Mucosa of rectum (tissue), 2 donors: ENCODE measurements around the gene THEM4.
"Not testable (repeated sequence)": the region's sequence is repeated elsewhere in the genome, so short reads cannot be mapped to it uniquely, and the experiment has no call there.

ENCODE experiments used
- H3K27ac ChIP-seq, 2 donors: one replicate each; pipeline ENCODE4 v1.7.0; 2013; ENCODE audit warnings: inconsistent platforms in 2 of 2, low read depth in 2 of 2, low read length in 2 of 2
- H3K27me3 ChIP-seq, 2 donors: one replicate each; pipeline ENCODE4 v1.7.0; 2013; ENCODE audit warnings: low read length in 2 of 2; ENCODE audit not compliant: control insufficient read depth in 2 of 2, insufficient read depth in 2 of 2
- H3K36me3 ChIP-seq, 2 donors: one replicate each; pipeline ENCODE4 v1.7.0; 2013; ENCODE audit warnings: low read length in 2 of 2; ENCODE audit not compliant: control insufficient read depth in 2 of 2, insufficient read depth in 2 of 2
- H3K4me1 ChIP-seq, 2 donors: one replicate each; pipeline ENCODE4 v1.7.0; 2013; ENCODE audit warnings: low read length in 2 of 2, mild to moderate bottlenecking in 1 of 2; ENCODE audit not compliant: control insufficient read depth in 2 of 2, insufficient read depth in 2 of 2
- H3K4me3 ChIP-seq, 2 donors: one replicate each; pipeline ENCODE4 v1.7.0; 2013; ENCODE audit warnings: low read length in 2 of 2
- H3K9ac ChIP-seq, 2 donors: one replicate each; pipeline ENCODE4 v1.7.0; 2013; ENCODE audit warnings: low read length in 2 of 2, low read depth in 1 of 2, mild to moderate bottlenecking in 1 of 2
- H3K9me3 ChIP-seq, 2 donors: one replicate each; pipeline ENCODE4 v1.7.0; 2013; ENCODE audit warnings: low read length in 2 of 2; ENCODE audit not compliant: control insufficient read depth in 2 of 2
- donor health status: healthy.
- donor health status: Normal muscosa, but diverticular disease.

The THEM4 gene

GRCh38 chr1:151915061-151915686, 5.9 kb upstream of the THEM4 start:
- H3K4me3 ChIP-seq, result no peak overlapping the region
- no peaks in the 10 kb centered on the region for H3K9me3 ChIP-seq
- no peak overlapping the region for H3K27ac ChIP-seq
- no peaks in the 10 kb centered on the region for H3K4me1 ChIP-seq
- H3K9ac ChIP-seq, result no peak overlapping the region
- no peaks in the 10 kb centered on the region for H3K36me3 ChIP-seq
- H3K27me3 ChIP-seq, result no peaks in the 10 kb centered on the region

- no peaks in the 10 kb centered on the region for H3K27me3 ChIP-seq
Observed at GRCh38 chr1:151914076-151914475, 4.8 kb upstream of the THEM4 start.

DNA sequence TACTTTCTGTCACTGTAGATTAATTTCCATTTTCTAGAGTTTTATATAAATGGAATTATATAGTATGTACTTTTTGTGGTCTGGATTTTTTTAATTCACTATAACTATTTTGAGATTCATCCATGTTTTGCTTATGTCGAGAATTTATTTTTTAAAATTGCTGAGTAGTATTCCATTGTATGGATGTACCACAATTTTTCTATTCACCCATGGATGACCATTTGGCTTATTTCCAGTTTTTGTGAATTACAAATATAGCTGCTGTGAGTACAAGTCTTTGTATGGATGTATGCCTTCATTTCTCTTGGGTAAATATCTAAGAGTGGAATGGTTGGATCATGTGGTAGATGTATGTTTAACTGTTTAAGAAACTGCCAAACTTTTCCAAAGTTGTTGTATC, 3.7 kb upstream of the THEM4 start:
- H3K9me3 ChIP-seq, result no peaks in the 10 kb centered on the region
- no peak overlapping the region for H3K27ac ChIP-seq
- no peak overlapping the region for H3K4me3 ChIP-seq
- no peaks in the 10 kb centered on the region for H3K27me3 ChIP-seq
- no peak overlapping the region for H3K9ac ChIP-seq
- H3K36me3 ChIP-seq, result no peaks in the 10 kb centered on the region
- H3K4me1 ChIP-seq, result peaks cover 3% of the 10 kb centered on the region in 2 donors

More at GRCh38 chr1:151914076-151914475, 4.8 kb upstream of the THEM4 start:
- Histone ChIP-seq H3K27ac (no peak overlapping the region), H3K4me1 (peaks cover under 1% of the 10 kb centered on the region in 2 donors), H3K4me3 (no peak overlapping the region), H3K9ac (no peak overlapping the region), H3K36me3 (no peaks in the 10 kb centered on the region), H3K9me3 (no peaks in the 10 kb centered on the region)

DNA sequence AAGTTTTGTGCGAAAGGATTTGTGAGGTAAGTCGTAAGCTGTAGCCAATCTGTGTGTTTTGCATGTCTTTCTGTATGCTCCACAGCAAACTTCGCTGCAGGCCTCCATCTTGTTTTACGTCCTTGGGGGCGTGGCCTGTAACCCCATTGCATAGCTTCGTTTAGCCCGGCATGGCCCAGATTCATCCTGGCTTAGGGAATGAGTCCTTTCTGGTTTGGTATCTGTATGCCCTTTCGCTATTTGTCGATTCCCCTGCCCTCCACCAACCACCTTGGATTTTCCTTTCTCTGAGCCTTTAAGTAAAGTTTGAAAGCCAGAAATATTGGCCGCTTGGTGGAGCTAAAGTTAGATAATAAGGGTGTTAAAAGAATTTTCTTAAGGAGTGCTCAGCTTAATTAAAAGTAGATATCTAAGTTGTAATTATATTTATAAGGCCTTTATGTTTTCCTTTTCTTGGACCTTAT, 1.1 kb downstream of the THEM4 start:
- Histone ChIP-seq H3K36me3 (no peaks in the 10 kb centered on the region), H3K4me1 (peaks cover 3% of the 10 kb centered on the region in 2 donors), H3K4me3 (peak overlapping the region in 1 of 2 donors; percentile 93), H3K9ac (no peak overlapping the region), H3K27me3 (no peaks in the 10 kb centered on the region), H3K27ac (no peak overlapping the region), H3K9me3 (peaks cover 2 to 4% of the 10 kb centered on the region in 2 donors)

DNA sequence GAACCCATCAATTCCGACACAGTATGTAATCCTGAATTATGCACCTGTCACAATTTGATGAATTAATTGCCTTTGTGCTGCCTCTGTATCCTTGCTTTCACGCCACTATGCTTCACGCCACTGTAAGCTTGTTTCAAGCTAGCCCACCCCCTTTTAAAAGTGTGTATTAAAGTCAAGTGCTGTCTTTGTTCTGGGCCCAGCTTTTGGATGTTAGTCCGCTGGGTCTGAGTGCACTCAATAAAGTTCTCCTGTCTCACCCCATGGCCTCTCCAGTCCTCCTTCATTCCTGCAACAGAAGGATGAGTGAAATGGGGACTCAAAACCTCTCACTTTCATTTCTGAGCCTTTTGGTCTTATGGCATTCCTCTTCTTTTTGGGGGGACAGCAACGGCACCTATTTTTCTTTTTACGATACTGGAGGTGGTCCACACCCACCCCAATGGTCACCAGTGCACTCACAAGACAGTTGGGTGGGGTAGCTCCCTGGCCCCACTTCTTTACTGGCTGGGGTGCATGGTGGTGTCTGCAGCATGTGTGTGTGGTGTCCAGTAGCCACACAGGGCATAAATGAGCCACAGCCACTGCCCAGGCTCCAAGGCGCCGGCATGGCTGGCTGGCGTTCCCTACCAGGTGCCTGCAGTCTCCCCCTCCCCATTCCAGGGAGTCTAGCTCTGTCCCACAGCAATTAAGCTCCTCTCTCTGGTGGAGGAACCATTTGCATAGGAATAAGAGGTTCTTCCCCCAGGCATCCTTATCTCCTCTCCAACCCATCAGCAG, 1.8 kb downstream of the THEM4 start:
- Histone ChIP-seq H3K27ac (no peak overlapping the region), H3K4me1 (peaks cover 3% of the 10 kb centered on the region in 2 donors), H3K9ac (no peak overlapping the region), H3K27me3 (no peaks in the 10 kb centered on the region), H3K4me3 (no peak overlapping the region), H3K36me3 (no peaks in the 10 kb centered on the region), H3K9me3 (peaks cover 2 to 4% of the 10 kb centered on the region in 2 donors)

DNA sequence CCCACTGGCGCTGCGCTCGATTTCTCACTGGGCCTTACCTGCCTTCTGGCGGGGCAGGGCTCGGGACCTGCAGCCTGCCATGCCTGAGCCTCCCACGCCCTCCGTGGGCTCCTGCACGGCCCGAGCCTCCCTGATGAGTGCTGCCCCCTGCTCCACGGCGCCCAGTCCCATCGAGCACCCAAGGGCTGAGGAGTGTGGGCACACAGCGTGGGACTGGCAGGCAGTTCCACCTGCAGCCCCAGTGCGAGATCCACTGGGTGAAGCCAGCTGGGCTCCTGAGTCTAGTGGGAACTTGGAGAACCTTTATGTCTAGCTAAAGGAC, 3.0 kb downstream of the THEM4 start:
- H3K36me3 ChIP-seq, H3K27me3 ChIP-seq, H3K4me1 ChIP-seq, H3K9me3 ChIP-seq, H3K27ac ChIP-seq, H3K9ac ChIP-seq, H3K4me3 ChIP-seq: not testable (repeated sequence)

DNA sequence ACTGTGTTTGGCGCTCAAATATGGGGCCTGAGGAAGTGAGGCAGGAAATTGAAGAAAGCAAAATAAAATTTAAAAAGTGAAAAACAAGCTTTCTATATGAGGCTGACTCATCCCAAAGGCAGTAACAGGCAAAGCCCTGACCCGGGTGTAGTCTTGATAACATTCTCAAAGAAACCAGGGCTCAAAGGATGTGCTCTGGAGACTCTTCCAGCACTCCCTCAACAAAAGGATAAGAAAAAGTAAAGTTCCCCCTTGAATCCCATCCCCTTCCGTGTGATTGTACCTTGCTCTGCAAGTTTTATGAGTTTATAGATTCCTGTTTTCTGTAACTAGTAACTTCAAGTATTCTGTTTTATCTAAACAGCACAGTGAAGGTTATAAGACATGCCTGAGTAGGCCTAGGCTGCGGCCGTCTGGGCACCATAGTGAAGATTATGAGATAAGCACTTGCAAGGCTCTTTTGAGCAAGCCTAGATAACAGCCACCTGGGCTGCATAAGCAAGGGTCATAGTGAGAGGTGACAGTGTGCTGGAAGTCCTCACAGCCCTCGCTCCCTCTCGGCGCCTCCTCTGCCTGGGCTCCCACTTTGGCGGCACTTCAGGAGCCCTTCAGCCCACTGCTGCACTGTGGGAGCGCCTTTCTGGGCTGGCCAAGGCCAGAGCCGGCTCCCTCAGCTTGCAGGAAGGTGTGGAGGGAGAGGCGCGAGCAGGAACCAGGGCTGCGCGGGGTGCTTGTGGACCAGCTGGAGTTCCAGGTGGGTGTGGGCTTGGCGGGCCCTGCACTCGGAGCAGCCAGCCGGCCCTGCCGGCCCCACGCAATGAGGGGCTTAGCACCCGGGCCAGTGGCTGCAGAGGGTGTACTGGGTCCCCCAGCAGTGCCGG, 3.6 kb downstream of the THEM4 start:
- H3K36me3 ChIP-seq, H3K4me3 ChIP-seq, H3K27me3 ChIP-seq, H3K27ac ChIP-seq, H3K4me1 ChIP-seq, H3K9ac ChIP-seq, H3K9me3 ChIP-seq: not testable (repeated sequence)

DNA sequence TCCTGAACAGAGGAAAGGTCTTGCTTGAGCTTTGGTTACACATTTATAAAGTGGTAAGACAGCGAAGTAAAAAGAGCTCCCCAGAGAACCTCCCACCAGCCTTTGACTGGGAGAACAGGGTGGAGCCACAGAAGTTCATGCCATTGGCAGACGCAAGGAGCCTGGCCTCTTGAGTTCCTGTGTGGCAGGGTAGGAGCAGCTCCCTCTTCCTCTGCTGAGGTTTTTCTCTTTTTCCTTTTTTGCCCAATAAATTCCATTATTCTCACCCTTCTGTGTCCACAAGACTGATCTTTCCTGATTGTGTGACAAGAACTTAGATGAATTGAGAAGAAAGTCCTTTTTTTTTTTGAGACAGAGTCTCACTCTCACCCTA, 4.3 kb downstream of the THEM4 start:
- Histone ChIP-seq H3K27ac (no peak overlapping the region), H3K9ac (no peak overlapping the region), H3K36me3 (no peaks in the 10 kb centered on the region), H3K27me3 (no peaks in the 10 kb centered on the region), H3K4me3 (no peak overlapping the region), H3K9me3 (peaks cover 3 to 7% of the 10 kb centered on the region in 2 donors), H3K4me1 (peaks cover 3% of the 10 kb centered on the region in 2 donors)

DNA sequence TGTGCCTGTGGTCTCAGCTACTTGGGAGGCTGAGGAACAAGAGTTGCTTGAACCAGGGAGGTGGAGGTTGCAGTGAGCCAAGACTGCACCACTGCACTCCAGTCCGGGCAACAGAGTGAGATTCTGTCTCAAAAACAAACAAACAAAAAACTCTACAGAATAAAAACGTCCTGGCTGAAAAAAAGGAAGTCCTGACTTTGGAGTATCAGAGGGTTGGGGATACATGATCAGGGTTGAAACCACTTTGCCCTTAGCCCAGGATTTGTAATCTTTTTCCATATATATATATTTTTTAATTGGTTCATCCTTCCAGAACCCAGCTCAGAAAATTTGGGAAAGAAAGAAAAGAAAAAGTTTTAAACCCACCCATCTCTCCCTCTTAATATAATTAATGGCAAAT, 6.5 kb downstream of the THEM4 start:
- no peak overlapping the region for H3K4me3 ChIP-seq
- no peaks in the 10 kb centered on the region for H3K4me1 ChIP-seq
- H3K27ac ChIP-seq, result no peak overlapping the region
- H3K9ac ChIP-seq, result no peak overlapping the region
- no peaks in the 10 kb centered on the region for H3K27me3 ChIP-seq
- peaks cover 3 to 6% of the 10 kb centered on the region in 2 donors for H3K9me3 ChIP-seq
- H3K36me3 ChIP-seq, result no peaks in the 10 kb centered on the region

DNA sequence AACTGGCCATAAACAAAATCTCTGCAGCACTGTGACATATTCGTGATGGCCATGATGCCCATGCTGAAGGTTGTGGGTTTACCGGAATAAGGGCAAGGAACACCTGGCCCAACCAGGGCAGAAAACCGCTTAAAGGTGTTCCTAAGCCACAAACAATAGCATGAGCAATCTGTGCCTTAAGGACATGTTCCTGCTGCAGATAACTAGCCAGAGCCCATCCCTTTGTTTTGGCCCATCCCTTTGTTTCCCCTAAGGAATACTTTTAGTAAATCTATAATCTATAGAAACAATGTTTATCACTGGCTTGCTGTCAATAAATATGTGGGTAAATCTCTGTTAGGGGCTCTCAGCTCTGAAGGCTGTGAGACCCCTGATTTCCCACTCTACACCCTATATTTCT, 8.5 kb downstream of the THEM4 start:
- not testable (repeated sequence) for H3K4me1 ChIP-seq, H3K4me3 ChIP-seq, H3K27ac ChIP-seq, H3K27me3 ChIP-seq, H3K9ac ChIP-seq, H3K36me3 ChIP-seq, H3K9me3 ChIP-seq
